GM19372 (cell line): ENCODE results near the gene KLRC1.
"Not testable (repeated sequence)": the region's sequence is repeated elsewhere in the genome, so short reads cannot be mapped to it uniquely, and the experiment has no call there.

Experiments used
- ATAC-seq: cut with Tn5 transposase; IDR thresholded peaks from one replicate; pipeline ENCODE4 v1.9.1; 2021; ENCODE audit warnings: mild to moderate bottlenecking, low read depth, moderate library complexity; ENCODE audit not compliant: unreplicated experiment

Gene KLRC1

DNA sequence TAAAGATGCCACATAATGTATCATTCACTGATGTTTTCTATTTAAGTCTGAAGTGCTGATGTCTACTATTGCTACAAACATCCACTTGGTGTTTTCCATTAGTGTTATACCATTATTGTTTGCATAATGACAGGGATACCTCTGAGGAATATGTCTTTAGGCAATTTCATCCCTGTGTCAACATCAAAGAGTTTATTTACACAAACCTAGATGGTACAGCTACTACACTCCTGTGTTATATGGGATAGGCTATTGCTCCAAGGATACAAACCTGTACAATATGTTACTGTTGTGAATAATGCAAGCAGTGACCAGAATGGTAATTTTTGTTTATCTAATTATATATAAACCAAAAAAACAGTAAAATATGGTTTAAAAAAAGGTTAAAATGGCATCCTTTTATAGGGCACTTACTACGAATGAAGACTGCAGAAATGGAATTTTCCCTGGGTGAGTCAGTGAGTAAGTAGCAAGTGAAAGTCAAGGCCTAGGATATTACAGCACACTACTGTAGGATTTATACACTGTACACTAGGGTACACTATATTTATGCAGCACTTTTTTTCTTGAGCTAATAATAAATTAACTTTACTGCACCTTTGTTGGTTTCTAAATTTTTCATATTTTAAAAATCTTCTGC lies 28.8 kb downstream of the KLRC1 start:
- not testable (repeated sequence) for ATAC-seq

DNA sequence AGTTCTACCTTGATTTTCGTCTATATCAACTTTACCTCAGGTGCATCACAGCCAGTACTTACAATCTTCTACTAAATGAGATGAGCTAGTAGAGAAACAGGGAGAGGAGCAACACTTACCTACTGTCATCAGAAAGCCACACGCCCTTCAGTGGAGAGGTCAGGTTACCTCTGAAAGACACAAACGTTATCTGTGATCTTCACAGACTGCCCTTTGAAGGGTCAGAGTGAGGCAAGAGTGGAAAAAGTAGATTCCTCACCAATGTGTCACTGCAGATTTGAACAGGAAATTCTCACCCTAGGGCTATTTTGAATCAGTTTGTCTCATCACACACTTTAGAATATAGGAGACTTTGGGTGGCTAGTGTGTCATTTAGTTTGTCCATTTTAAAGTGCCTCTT lies 31.0 kb downstream of the KLRC1 start:
- not testable (repeated sequence) for ATAC-seq

DNA sequence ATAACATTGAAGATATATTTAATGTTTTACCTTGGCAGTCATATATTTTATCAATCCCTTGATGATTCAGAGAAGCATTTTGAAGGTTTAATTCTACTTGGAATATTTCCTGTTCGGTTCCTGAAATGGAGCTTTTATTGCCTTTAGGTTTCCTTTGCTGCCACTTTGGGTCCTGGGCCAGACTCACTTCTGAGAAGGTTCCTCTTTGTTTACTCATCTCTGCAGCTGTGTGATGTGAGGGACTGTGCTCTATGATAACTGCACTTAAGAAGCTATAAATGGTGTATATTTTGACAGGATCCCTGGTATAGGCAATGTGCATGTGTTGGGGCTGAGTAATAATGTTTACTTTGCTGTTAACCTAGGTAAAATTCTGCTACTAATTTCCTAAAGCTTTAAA lies 32.8 kb downstream of the KLRC1 start, which contains the start of gene KLRC3:
Gene KLRC3, minus strand, starts transcription at position 262 of the 400 bp plus-strand sequence. Its CDS starts 45 bp downstream, at position 217.
- not testable (repeated sequence) for ATAC-seq

DNA sequence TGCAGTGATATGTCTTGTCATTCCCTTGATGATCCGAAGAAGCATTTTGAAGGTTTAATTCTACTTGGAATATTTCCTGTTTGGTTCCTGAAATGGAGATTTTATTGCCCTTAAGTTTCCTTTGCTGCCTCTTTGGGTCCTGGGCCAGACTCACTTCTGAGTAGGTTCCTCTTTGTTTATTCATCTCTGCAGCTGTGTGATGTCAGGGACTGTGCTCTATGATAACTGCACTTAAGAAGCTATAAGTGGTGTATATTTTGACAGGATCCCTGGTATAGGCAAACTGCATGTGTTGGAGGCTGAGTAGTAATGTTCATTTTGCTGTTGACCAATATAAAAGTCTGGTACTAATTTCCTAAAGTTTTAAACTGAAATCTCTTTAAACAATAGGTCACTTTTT lies 43.8 kb downstream of the KLRC1 start, which contains the start of gene KLRC4:
Gene KLRC4, minus strand, starts transcription at position 366 of the 400 bp plus-strand sequence. Its CDS starts 182 bp downstream, at position 184.
- no peak for ATAC-seq

DNA sequence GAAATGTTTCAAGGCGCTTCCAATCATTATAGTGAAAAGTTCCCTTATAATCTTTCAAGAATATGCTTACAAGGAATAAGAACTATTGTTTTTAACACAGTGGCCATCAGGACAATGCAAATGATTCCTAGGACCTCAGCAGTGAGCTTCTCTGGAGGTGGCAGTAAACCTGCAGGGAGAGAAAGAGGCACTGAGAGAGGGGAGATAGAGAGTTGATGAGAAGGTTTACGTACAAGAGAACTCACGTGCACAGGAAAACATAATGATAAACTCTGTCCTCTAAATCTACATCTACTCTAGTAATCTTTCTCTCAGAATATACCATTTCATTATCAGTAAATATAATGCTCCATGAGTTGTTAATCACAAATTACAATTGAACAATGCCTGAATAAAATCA lies 44.3 kb downstream of the KLRC1 start:
- ATAC-seq, result no peak

DNA sequence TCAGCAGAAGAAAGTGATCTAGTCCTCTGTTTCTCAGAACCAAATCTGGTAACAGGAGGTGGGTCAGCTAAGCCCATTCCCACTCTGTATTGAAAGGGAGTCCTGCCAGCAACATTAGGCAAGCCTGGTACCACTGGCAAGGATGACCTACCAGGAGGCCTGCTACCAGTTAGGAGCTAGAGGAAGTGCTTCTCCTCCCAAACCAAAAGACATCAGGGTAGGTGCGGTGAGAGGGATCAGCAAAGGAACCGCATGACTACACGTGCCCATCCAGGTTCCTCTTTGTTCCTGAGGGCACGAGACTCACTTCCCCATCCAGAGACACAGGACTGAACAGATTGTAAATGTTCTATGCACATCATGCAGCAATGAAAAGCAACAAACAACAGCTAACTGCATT lies 46.5 kb downstream of the KLRC1 start:
- ATAC-seq, result no peak

DNA sequence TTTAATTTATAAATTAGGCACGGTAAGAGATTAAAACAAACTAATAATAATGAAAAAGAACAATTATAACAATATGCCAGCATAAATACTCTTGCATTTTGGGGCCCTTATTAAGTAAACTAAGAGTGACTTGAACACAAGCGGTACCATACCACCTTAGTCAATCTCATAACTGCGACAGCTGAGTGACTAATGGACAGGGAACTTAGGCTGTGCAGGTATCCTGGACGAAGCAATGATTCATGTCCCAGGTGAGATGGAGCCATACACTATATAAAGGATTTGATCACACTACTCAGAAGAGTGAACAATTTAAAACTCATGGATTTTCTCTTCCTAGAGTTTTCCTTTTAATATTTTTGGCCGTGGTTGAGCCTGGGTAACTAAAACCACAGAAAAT lies 47.9 kb downstream of the KLRC1 start:
- ATAC-seq, result no peak

DNA sequence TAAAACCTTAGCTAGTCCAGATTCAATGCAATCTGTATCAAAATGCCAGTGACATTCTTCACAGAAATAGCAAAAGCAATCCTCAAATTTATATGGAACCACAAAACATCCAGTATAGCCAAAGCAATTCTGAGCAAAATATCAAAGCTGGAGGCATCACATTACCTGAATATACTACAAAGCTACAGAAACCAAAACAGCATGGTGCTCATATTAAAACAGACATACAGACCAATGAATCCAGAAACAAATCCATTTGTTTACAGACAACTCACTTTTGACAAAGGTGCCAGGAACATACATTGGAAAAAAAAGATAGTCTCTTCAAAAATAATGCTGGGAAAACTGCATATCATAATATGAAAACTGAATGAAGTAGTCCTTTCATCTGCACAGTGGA lies 48.4 kb downstream of the KLRC1 start:
- ATAC-seq, result no peak

DNA sequence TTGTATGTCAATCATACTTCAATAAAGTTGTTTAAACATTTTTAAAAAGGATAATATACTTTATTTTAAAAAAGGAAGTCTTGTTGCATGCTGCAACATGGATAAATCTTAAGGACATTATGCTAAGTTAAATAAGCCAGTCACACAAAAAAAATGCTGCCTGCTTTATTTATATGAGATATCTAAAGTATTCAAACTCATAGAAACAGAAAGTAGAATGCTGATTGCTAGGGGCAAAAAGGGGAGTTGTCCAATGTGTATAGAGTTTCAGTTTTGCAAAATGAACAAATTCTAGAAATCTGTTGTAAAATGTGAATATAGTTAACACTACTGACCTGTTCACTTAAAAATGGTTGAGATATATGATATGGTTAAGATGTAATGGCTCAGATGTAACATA lies 52.3 kb downstream of the KLRC1 start:
- no peak for ATAC-seq

DNA sequence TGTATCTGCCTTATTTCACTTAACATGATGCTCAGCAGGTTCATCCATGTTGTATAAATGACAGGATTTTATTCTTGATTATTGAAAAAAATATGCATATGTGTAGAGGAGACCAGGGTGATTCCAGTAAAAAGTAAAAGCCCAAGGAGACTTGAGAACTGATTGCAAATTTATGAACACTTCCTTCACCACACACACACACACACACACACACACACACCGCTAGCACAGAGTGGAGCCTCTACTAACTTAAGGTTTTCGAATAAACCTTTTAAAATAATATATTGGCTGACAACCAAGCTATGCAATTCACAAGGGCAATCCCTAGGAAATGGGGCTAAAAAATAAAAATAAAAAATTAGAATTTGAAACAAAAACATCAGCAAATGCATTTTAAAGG lies 55.0 kb downstream of the KLRC1 start:
- ATAC-seq, result no peak

DNA sequence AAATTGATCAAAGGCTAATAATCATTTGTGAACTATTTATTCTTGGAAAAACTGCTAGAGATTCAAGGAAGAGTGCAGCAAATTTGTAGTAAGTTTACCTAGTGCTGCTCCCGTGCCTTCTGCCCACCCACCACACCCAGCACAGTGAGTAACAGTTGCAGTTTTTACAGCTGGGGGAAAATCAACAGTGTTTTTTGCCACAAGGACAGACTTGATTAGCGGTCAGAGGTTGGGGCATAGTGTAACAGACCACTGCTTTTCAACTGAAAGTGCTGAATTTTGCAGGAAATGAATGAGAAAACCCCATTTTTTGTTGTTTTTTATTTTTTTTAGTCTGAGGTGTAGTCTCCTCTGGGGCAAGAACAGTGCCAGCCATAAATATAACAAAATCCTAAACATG lies 55.9 kb downstream of the KLRC1 start:
- no peak for ATAC-seq

DNA sequence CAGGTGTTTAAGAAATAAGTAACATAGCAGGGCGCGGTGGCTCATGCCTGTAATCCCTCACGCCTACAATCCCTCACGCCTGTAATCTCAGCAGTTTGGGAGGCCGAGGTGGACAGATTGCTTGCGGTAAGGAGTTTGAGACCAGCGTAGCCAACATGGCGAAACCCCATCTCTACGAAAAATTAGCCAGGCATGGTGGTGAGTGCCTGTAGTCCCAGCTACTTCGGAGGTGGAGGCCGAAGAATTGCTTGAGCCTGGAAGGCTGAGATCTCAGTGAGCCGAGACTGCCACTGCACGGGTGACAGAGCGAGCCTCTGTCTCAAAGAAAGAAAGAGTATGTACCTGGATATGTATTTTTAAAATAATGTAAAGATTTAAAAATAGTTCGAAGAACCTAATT lies 57.0 kb downstream of the KLRC1 start:
- not testable (repeated sequence) for ATAC-seq
